ENCODE data around the gene TRIM7.

DNA sequence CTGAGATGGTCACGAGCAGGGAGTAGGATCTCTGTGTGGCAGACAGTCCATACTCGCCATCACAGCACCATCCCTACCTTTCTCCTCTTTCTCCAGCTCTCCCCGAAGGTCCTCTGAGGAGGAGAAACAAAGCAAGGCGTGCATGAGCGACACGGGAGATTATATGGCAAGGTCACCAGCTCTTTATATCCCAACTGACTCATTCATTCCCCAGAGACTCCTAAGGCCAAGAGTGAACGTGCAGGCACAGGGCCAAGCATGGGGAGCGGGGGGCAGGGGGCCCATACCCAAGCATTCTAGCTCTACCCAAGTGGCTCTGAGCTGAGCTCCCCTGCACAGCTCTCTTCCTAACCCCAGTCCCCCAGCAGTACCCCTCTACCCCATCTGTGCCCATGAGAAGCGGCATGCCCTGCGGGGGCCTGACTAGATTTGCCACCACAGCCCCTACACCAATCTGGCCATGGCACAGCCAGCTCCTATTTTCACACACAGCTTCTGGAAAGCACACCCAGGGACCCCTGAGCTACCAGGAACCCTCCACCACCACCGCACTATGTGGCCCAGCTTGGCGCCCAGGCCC, 6.8 kb downstream of the TRIM7 start:
- TF ChIP-seq CTCF (IDR thresholded peaks at IDR 0.05; ENCODE audit: poor library complexity, severe bottlenecking) (no peak), REST (IDR thresholded peaks at IDR 0.05; ENCODE audit: borderline replicate concordance) (no peak), RAD21 (conservative IDR thresholded peaks at IDR 0.05) (no peak), POLR2AphosphoS5 (IDR thresholded peaks at IDR 0.05) (no peak), EZH2 (IDR thresholded peaks at IDR 0.05; ENCODE audit: borderline replicate concordance, insufficient read depth, low read length, poor library complexity, severe bottlenecking) (no peak), TAF1 (IDR thresholded peaks at IDR 0.05; ENCODE audit: low read depth) (no peak)

Measured in neural cell (in vitro differentiated cells).